Measurements from ENCODE around the gene SYDE2. TPM values are rescaled to one million over a fixed set of nuclear protein-coding genes. Genes with fewer than 3 reads are reported as not detected.

SYDE2 gene
- total RNA-seq, 1 donor from 2014 or later = 4.2 TPM

DNA sequence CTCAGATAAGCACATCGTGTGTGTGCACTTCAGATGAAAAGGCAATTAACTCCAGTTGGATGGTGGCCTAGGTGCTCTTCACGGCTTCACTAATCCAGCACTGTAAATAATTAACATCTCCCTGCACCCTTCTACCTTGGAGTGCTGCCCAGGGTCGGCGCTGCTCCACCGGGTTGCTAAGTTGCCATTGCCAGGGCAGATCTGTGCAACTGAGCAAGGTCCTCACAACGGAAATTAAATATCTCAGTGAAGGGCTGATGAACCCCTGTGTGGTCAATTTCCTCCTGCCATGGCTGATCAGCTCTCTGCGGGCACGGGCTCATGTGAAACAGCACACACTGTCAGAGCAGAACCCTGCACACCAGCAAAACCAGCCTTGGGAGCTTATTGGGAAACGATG is 63.2 kb downstream of the SYDE2 start:
- H3K27ac Mint-ChIP-seq (ENCODE audit: unreplicated experiment) = no peak overlapping the region
- TF ChIP-seq, protein P1, sequence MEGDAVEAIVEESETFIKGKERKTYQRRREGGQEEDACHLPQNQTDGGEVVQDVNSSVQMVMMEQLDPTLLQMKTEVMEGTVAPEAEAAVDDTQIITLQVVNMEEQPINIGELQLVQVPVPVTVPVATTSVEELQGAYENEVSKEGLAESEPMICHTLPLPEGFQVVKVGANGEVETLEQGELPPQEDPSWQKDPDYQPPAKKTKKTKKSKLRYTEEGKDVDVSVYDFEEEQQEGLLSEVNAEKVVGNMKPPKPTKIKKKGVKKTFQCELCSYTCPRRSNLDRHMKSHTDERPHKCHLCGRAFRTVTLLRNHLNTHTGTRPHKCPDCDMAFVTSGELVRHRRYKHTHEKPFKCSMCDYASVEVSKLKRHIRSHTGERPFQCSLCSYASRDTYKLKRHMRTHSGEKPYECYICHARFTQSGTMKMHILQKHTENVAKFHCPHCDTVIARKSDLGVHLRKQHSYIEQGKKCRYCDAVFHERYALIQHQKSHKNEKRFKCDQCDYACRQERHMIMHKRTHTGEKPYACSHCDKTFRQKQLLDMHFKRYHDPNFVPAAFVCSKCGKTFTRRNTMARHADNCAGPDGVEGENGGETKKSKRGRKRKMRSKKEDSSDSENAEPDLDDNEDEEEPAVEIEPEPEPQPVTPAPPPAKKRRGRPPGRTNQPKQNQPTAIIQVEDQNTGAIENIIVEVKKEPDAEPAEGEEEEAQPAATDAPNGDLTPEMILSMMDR (IDR thresholded peaks at IDR 0.05; ENCODE audit: unreplicated experiment) = no peak

GRCh38 chr1:85135392-85135798 is 65.4 kb downstream of the SYDE2 start:
- Mint-ChIP-seq H3K27me3 (ENCODE audit: unreplicated experiment) (no peaks in the 10 kb centered on the region), H3K27ac (ENCODE audit: unreplicated experiment) (no peak overlapping the region), H3K36me3 (ENCODE audit: low read depth, unreplicated experiment) (no peaks in the 10 kb centered on the region), H3K9me3 (ENCODE audit: unreplicated experiment) (no peaks in the 10 kb centered on the region), H3K4me1 (ENCODE audit: unreplicated experiment) (no peaks in the 10 kb centered on the region), H3K4me3 (ENCODE audit: unreplicated experiment) (no peak overlapping the region)
- TF ChIP-seq, protein P1 (IDR thresholded peaks at IDR 0.05; ENCODE audit: unreplicated experiment) = no peak
- DNase-seq (ENCODE audit: low spot score) = no peak

More for the DNA sequence above, 63.2 kb downstream of the SYDE2 start:
- no peak for DNase-seq (ENCODE audit: low spot score)
- Mint-ChIP-seq H3K27me3 (ENCODE audit: unreplicated experiment) (no peaks in the 10 kb centered on the region), H3K4me1 (ENCODE audit: unreplicated experiment) (no peaks in the 10 kb centered on the region), H3K36me3 (ENCODE audit: low read depth, unreplicated experiment) (no peaks in the 10 kb centered on the region), H3K9me3 (ENCODE audit: unreplicated experiment) (no peaks in the 10 kb centered on the region), H3K4me3 (ENCODE audit: unreplicated experiment) (no peak overlapping the region)

GRCh38 chr1:85134583-85135391 is 66.0 kb downstream of the SYDE2 start:
- Mint-ChIP-seq H3K4me3 (ENCODE audit: unreplicated experiment) (no peak overlapping the region), H3K36me3 (ENCODE audit: low read depth, unreplicated experiment) (no peaks in the 10 kb centered on the region), H3K27ac (ENCODE audit: unreplicated experiment) (no peak overlapping the region), H3K4me1 (ENCODE audit: unreplicated experiment) (no peaks in the 10 kb centered on the region), H3K27me3 (ENCODE audit: unreplicated experiment) (no peaks in the 10 kb centered on the region), H3K9me3 (ENCODE audit: unreplicated experiment) (no peaks in the 10 kb centered on the region)
- DNase-seq (ENCODE audit: low spot score) = no peak
- TF ChIP-seq, protein P1 (IDR thresholded peaks at IDR 0.05; ENCODE audit: unreplicated experiment) = no peak

- Mint-ChIP-seq H3K4me3 (ENCODE audit: unreplicated experiment) (no peak overlapping the region), H3K27me3 (ENCODE audit: unreplicated experiment) (no peaks in the 10 kb centered on the region), H3K36me3 (ENCODE audit: low read depth, unreplicated experiment) (no peaks in the 10 kb centered on the region), H3K27ac (ENCODE audit: unreplicated experiment) (no peak overlapping the region), H3K4me1 (ENCODE audit: unreplicated experiment) (no peaks in the 10 kb centered on the region), H3K9me3 (ENCODE audit: unreplicated experiment) (no peaks in the 10 kb centered on the region)
- no peak for DNase-seq (ENCODE audit: low spot score)
- TF ChIP-seq, protein P1 (IDR thresholded peaks at IDR 0.05; ENCODE audit: unreplicated experiment) = no peak
Observed at GRCh38 chr1:85133565-85134159, 67.2 kb downstream of the SYDE2 start.

Data from endothelial cell (in vitro differentiated cells).